Sigmoid colon (tissue), 7 donors: Measurements from ENCODE around the gene TMEM121. TPM values are rescaled to one million over a fixed set of nuclear protein-coding genes. Genes with fewer than 3 reads are reported as not detected.

Source experiments
- DNase-seq: peaks from one replicate; pipeline ENCODE4 v3.0.0-alpha.2; 2019
- H3K27ac ChIP-seq, 4 donors: fragments of 200-600 bp; sonication (generic); one replicate each; pipeline ENCODE4 v1.5.1; 2016 to 2019; ENCODE audit warnings: mild to moderate bottlenecking in 1 of 4
- H3K27me3 ChIP-seq, 3 donors: fragments of 200-600 bp; sonication (generic); one replicate each; pipeline ENCODE4 v1.5.1; 2019; ENCODE audit warnings: mild to moderate bottlenecking in 1 of 3
- H3K36me3 ChIP-seq, 4 donors: fragments of 200-600 bp; sonication (generic); one replicate each; pipeline ENCODE4 v1.5.1; 2016 to 2019
- H3K4me1 ChIP-seq, 4 donors: fragments of 200-600 bp; sonication (generic); one replicate each; pipeline ENCODE4 v1.5.1; 2017 to 2019
- H3K4me3 ChIP-seq, 4 donors: fragments of 200-600 bp; sonication (generic); one replicate each; pipeline ENCODE4 v1.5.1; 2017 to 2019; ENCODE audit warnings: mild to moderate bottlenecking in 2 of 4, moderate library complexity in 1 of 4
- H3K9me3 ChIP-seq, 4 donors: fragments of 200-600 bp in 3 of 4; sonication (generic) in 3 of 4; one replicate each; pipeline versions ENCODE4 v1.5.1 to v1.6.1; 2013 to 2019
- EP300 ChIP-seq, 4 donors: sonication (generic); formaldehyde crosslinking; IDR thresholded peaks; one replicate each; pipeline ENCODE4 v1.6.1; 2017; ENCODE audit warnings: antibody characterized with exemption in 4 of 4
- POLR2A ChIP-seq, 2 donors: fragments of 450-650 bp; IDR thresholded peaks; one replicate each; pipeline ENCODE4 v1.6.1; 2016; ENCODE audit warnings: antibody characterized with exemption in 2 of 2, mild to moderate bottlenecking in 2 of 2, moderate library complexity in 2 of 2
- POLR2AphosphoS5 ChIP-seq, 4 donors: sonication (generic); formaldehyde crosslinking; IDR thresholded peaks; one replicate each; pipeline ENCODE4 v1.6.1; 2017; ENCODE audit warnings: antibody characterized with exemption in 4 of 4
- WGBS, 2 donors: extraction: QIAGEN DNeasy Blood & Tissue Kit; methylation state at CpG; one replicate each; pipeline ENCODE4 v1.1.7; 2013; 5-methylcytosine and 5-hydroxymethylcytosine counted together
- intact Hi-C: fragments of 100-400 bp; cut with DNase I; formaldehyde crosslinking; loops from one replicate; pipeline ENCODE4 v1.15.1; 2023
- polyA plus RNA-seq, 3 donors: library from polyadenylated mRNA; stranded (reverse); fragments of 200-250 nt; gene quantifications; one replicate each; pipeline ENCODE4 v1.2.3, GENCODE V29; 2013
- total RNA-seq, 4 donors: library from RNA; depleted of rRNA; stranded (reverse); fragments of >200 nt; gene quantifications; one replicate each; pipeline ENCODE4 v1.1.0, GENCODE V29; 2016
- TF ChIP-seq, protein P1 (sequence below), 4 experiments: fragments of 450-650 bp in 3 of 4; fragments of 200-600 bp in 1 of 4; IDR thresholded peaks; one replicate each; pipeline ENCODE4 v1.5.1; 2016 to 2019; ENCODE audit warnings: antibody characterized with exemption in 4 of 4, mild to moderate bottlenecking in 3 of 4, moderate library complexity in 2 of 4
- donor health status: healthy with polysubstance abuse.
- donor health status: Bipolar disorder and iron deficiency.
- donor health status: healthy.

TMEM121 gene
- total and polyA plus RNA-seq, 7 donors: 2.3 to 8.0 (median 5.0) TPM; not detected in 2

GRCh38 chr14:105478398-105479251 lies 47.8 kb upstream of the TMEM121 start:
- Histone ChIP-seq H3K36me3 (peaks cover 0 to 4% (median 0%) of the 10 kb centered on the region in 4 donors), H3K27me3 (peaks cover 3 to 56% (median 9%) of the 10 kb centered on the region in 3 donors), H3K9me3 (no peaks in the 10 kb centered on the region), H3K27ac (peak overlapping the region in 3 of 4 donors; percentile 9 to 42 (median 21)), H3K4me3 (no peak overlapping the region), H3K4me1 (peaks cover 0 to 71% (median 69%) of the 10 kb centered on the region in 4 donors)
- no peak for DNase-seq
- no peak for TF ChIP-seq POLR2A (IDR thresholded peaks at IDR 0.05)
- TF ChIP-seq POLR2AphosphoS5 (IDR thresholded peaks at IDR 0.05): no peak
- TF ChIP-seq, protein P1, sequence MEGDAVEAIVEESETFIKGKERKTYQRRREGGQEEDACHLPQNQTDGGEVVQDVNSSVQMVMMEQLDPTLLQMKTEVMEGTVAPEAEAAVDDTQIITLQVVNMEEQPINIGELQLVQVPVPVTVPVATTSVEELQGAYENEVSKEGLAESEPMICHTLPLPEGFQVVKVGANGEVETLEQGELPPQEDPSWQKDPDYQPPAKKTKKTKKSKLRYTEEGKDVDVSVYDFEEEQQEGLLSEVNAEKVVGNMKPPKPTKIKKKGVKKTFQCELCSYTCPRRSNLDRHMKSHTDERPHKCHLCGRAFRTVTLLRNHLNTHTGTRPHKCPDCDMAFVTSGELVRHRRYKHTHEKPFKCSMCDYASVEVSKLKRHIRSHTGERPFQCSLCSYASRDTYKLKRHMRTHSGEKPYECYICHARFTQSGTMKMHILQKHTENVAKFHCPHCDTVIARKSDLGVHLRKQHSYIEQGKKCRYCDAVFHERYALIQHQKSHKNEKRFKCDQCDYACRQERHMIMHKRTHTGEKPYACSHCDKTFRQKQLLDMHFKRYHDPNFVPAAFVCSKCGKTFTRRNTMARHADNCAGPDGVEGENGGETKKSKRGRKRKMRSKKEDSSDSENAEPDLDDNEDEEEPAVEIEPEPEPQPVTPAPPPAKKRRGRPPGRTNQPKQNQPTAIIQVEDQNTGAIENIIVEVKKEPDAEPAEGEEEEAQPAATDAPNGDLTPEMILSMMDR (IDR thresholded peaks at IDR 0.05): no peak
- TF ChIP-seq EP300 (IDR thresholded peaks at IDR 0.05): no peak
- intact Hi-C loops: loop anchor here (10.0 kb wide), 1 partner anchor 46 kb away; the partner anchor contains the start of gene TMEM121
- WGBS, 2 donors: 19 to 38% methylated on average over 81 of the region's 81 CpGs

- peak overlapping the region in 3 of 4 donors; percentile 91 to 98 (median 91) for H3K27ac ChIP-seq
- no peak for DNase-seq
- peaks cover 0 to 75% (median 72%) of the 10 kb centered on the region in 4 donors for H3K4me1 ChIP-seq
- intact Hi-C loops: loop anchor here (5.0 to 10.0 kb wide), 2 partner anchors 45 to 167 kb away; partner anchors contain the start of genes PACS2 and TMEM121
- peaks cover 0 to 4% (median 0%) of the 10 kb centered on the region in 4 donors for H3K36me3 ChIP-seq
- H3K27me3 ChIP-seq: peaks cover 3 to 49% (median 9%) of the 10 kb centered on the region in 3 donors
- no peak overlapping the region for H3K4me3 ChIP-seq
- TF ChIP-seq, protein P1 (IDR thresholded peaks at IDR 0.05): no peak
- TF ChIP-seq POLR2AphosphoS5 (IDR thresholded peaks at IDR 0.05): no peak
- no peak for TF ChIP-seq EP300 (IDR thresholded peaks at IDR 0.05)
- TF ChIP-seq POLR2A (IDR thresholded peaks at IDR 0.05): no peak
- 30 to 54% methylated on average over 34 of the region's 34 CpGs for WGBS, 2 donors
- no peaks in the 10 kb centered on the region for H3K9me3 ChIP-seq
These were observed 46.8 kb upstream of the TMEM121 start for GRCh38 chr14:105479431-105480158.

GRCh38 chr14:105480199-105480746 lies 46.1 kb upstream of the TMEM121 start:
- H3K4me3 ChIP-seq: no peak overlapping the region
- no peak for DNase-seq
- peaks cover under 1 to 43% (median 5%) of the 10 kb centered on the region in 3 donors for H3K27me3 ChIP-seq
- no peaks in the 10 kb centered on the region for H3K9me3 ChIP-seq
- H3K4me1 ChIP-seq: peaks cover 0 to 74% (median 69%) of the 10 kb centered on the region in 4 donors
- TF ChIP-seq EP300 (IDR thresholded peaks at IDR 0.05): no peak
- TF ChIP-seq, protein P1 (IDR thresholded peaks at IDR 0.05): no peak
- no peak for TF ChIP-seq POLR2A (IDR thresholded peaks at IDR 0.05)
- no peak for TF ChIP-seq POLR2AphosphoS5 (IDR thresholded peaks at IDR 0.05)
- peak overlapping the region; percentile 85 to 98 (median 91) for H3K27ac ChIP-seq
- H3K36me3 ChIP-seq: peaks cover 0 to 4% (median 0%) of the 10 kb centered on the region in 4 donors
- WGBS, 2 donors: 44 to 59% methylated on average over 15 of the region's 15 CpGs
- intact Hi-C loops: loop anchor here (5.0 kb wide), 1 partner anchor 168 kb away; the partner anchor contains the start of gene PACS2
